Prostate gland (tissue), 2 donors: ENCODE data around the gene SEZ6L.

ENCODE experiments used
- CTCF ChIP-seq, 4 experiments: fragments of 200-600 bp in 2 of 4; fragments of 450-650 bp in 2 of 4; sonication (generic) in 2 of 4; IDR thresholded peaks; 1 replicate in 3 of 4; 2 replicates in 1 of 4; pipeline ENCODE4 v1.5.1; 2016 to 2019; ENCODE audit warnings: antibody characterized with exemption in 4 of 4, mild to moderate bottlenecking in 2 of 4, moderate library complexity in 2 of 4
- POLR2AphosphoS5 ChIP-seq: sonication (generic); formaldehyde crosslinking; IDR thresholded peaks from one replicate; pipeline ENCODE4 v1.6.1; 2017; ENCODE audit warnings: antibody characterized with exemption

GRCh38 chr22:26377170-26377830 is 208.0 kb downstream of the SEZ6L start:
- TF ChIP-seq CTCF (IDR thresholded peaks at IDR 0.05) (no peak), POLR2AphosphoS5 (no peak)
